ENCODE data around the gene MAFG.

MAFG gene

GRCh38 chr17:81912441-81913309 is 14.9 kb downstream of the MAFG start:
- WGBS (ENCODE audit: extremely low coverage, insufficient coverage, insufficient read length) = no CpG with 5 or more reads among the region's 32 CpGs
- Histone ChIP-seq H2BK12ac (ENCODE audit: low read length) (no peak overlapping the region), H3K36me3 (ENCODE audit: control insufficient read depth in 1 of 2, insufficient read depth in 2 of 2, low read length in 2 of 2) (peaks cover 58 to 59% of the 10 kb centered on the region in 2 experiments)

GRCh38 chr17:81911969-81912368 is 15.6 kb downstream of the MAFG start:
- Histone ChIP-seq H3K27ac (ENCODE audit: low read depth, low read length) (no peak overlapping the region), H3K4me2 (ENCODE audit: low read length) (peak overlapping the region; percentile 57), H2AFZ (ENCODE audit: insufficient read depth, low read length, poor library complexity) (no peak overlapping the region), H3K23ac (ENCODE audit: low read length) (no peak overlapping the region), H2BK5ac (ENCODE audit: low read depth, low read length, poor library complexity) (no peak overlapping the region), H3K36me3 (ENCODE audit: control insufficient read depth in 1 of 2, insufficient read depth in 2 of 2, low read length in 2 of 2) (peaks cover 65 to 66% of the 10 kb centered on the region in 2 experiments), H3K4me1 (ENCODE audit: control insufficient read depth in 1 of 2, insufficient read depth in 2 of 2, low read length in 2 of 2) (peaks cover 6% of the 10 kb centered on the region in 2 experiments), H4K12ac (ENCODE audit: low read depth, low read length) (no peak overlapping the region), H2BK12ac (ENCODE audit: low read length) (no peak overlapping the region), H4K8ac (ENCODE audit: low read depth, low read length) (no peak overlapping the region), H3K9ac (ENCODE audit: low read length) (no peak overlapping the region), H3K9me3 (ENCODE audit: insufficient read depth, low read depth, low read length) (no peaks in the 10 kb centered on the region), H3K14ac (ENCODE audit: low read length) (no peak overlapping the region), H4K91ac (ENCODE audit: low read depth, low read length) (no peak overlapping the region), H3K18ac (ENCODE audit: low read length) (no peak overlapping the region), H2AK5ac (ENCODE audit: low read length) (no peak overlapping the region), H3K27me3 (ENCODE audit: insufficient read depth, low read length) (no peaks in the 10 kb centered on the region), H3K79me1 (ENCODE audit: low read length) (peaks cover 3% of the 10 kb centered on the region), H3K79me2 (ENCODE audit: control insufficient read depth, insufficient read depth, low read length, poor library complexity) (peaks cover 4% of the 10 kb centered on the region), H2BK120ac (ENCODE audit: insufficient read depth, low read length, poor library complexity) (no peak overlapping the region), H3K4ac (ENCODE audit: low read depth, low read length) (no peak overlapping the region), H3K4me3 (ENCODE audit: low read depth, low read length) (no peak overlapping the region)
- WGBS (ENCODE audit: extremely low coverage, insufficient coverage, insufficient read length) = no CpG with 5 or more reads among the region's 19 CpGs
- DNase-seq = no peak

More at GRCh38 chr17:81912441-81913309, 14.9 kb downstream of the MAFG start:
- no peak overlapping the region for H2AFZ ChIP-seq (ENCODE audit: insufficient read depth, low read length, poor library complexity)
- DNase-seq = peak in 1 of 2 donors; percentile 27
- no peaks in the 10 kb centered on the region for H3K27me3 ChIP-seq (ENCODE audit: insufficient read depth, low read length)
- H3K27ac ChIP-seq (ENCODE audit: low read depth, low read length) = no peak overlapping the region
- no peak overlapping the region for H2BK5ac ChIP-seq (ENCODE audit: low read depth, low read length, poor library complexity)
- peaks cover 7% of the 10 kb centered on the region for H3K79me1 ChIP-seq (ENCODE audit: low read length)
- H3K14ac ChIP-seq (ENCODE audit: low read length) = no peak overlapping the region
- peaks cover 6 to 9% of the 10 kb centered on the region in 2 experiments for H3K4me1 ChIP-seq (ENCODE audit: control insufficient read depth in 1 of 2, insufficient read depth in 2 of 2, low read length in 2 of 2)
- H3K9me3 ChIP-seq (ENCODE audit: insufficient read depth, low read depth, low read length) = no peaks in the 10 kb centered on the region
- no peak overlapping the region for H4K91ac ChIP-seq (ENCODE audit: low read depth, low read length)
- H2BK120ac ChIP-seq (ENCODE audit: insufficient read depth, low read length, poor library complexity) = no peak overlapping the region
- H3K9ac ChIP-seq (ENCODE audit: low read length) = no peak overlapping the region
- H3K4ac ChIP-seq (ENCODE audit: low read depth, low read length) = no peak overlapping the region
- H3K18ac ChIP-seq (ENCODE audit: low read length) = no peak overlapping the region
- no peak overlapping the region for H3K4me2 ChIP-seq (ENCODE audit: low read length)
- H2AK5ac ChIP-seq (ENCODE audit: low read length) = no peak overlapping the region
- H3K79me2 ChIP-seq (ENCODE audit: control insufficient read depth, insufficient read depth, low read length, poor library complexity) = peaks cover 7% of the 10 kb centered on the region
- no peak overlapping the region for H4K8ac ChIP-seq (ENCODE audit: low read depth, low read length)
- H3K4me3 ChIP-seq (ENCODE audit: low read depth, low read length) = no peak overlapping the region
- no peak overlapping the region for H3K23ac ChIP-seq (ENCODE audit: low read length)
- no peak overlapping the region for H4K12ac ChIP-seq (ENCODE audit: low read depth, low read length)

GRCh38 chr17:81911277-81911961 is 16.1 kb downstream of the MAFG start, which contains the start of gene PCYT2:
Gene PCYT2, minus strand, starts transcription at chr17:81911399. Its CDS starts 44 bp downstream, at chr17:81911355.
- Histone ChIP-seq H2AFZ (ENCODE audit: insufficient read depth, low read length, poor library complexity) (peak within 1 kb of the TSS; percentile 54), H3K4me2 (ENCODE audit: low read length) (peak within 1 kb of the TSS; percentile 95), H2BK120ac (ENCODE audit: insufficient read depth, low read length, poor library complexity) (peak within 1 kb of the TSS; percentile 59), H2BK5ac (ENCODE audit: low read depth, low read length, poor library complexity) (peak within 1 kb of the TSS; percentile 46), H3K4ac (ENCODE audit: low read depth, low read length) (peak within 1 kb of the TSS; percentile 11), H2BK12ac (ENCODE audit: low read length) (no peak within 1 kb of the TSS), H4K8ac (ENCODE audit: low read depth, low read length) (peak within 1 kb of the TSS; percentile 43), H3K79me1 (ENCODE audit: low read length) (peaks cover 3% of the 10 kb centered on the region), H3K14ac (ENCODE audit: low read length) (peak within 1 kb of the TSS; percentile 72), H3K9me3 (ENCODE audit: insufficient read depth, low read depth, low read length) (no peaks in the 10 kb centered on the region), H3K27me3 (ENCODE audit: insufficient read depth, low read length) (no peaks in the 10 kb centered on the region), H2AK5ac (ENCODE audit: low read length) (peak within 1 kb of the TSS; percentile 69), H3K79me2 (ENCODE audit: control insufficient read depth, insufficient read depth, low read length, poor library complexity) (peaks cover 4% of the 10 kb centered on the region), H3K23ac (ENCODE audit: low read length) (no peak within 1 kb of the TSS), H3K4me1 (ENCODE audit: control insufficient read depth in 1 of 2, insufficient read depth in 2 of 2, low read length in 2 of 2) (peaks cover 6% of the 10 kb centered on the region in 2 experiments), H4K91ac (ENCODE audit: low read depth, low read length) (peak within 1 kb of the TSS; percentile 67), H3K4me3 (ENCODE audit: low read depth, low read length) (peak within 1 kb of the TSS; percentile 94), H3K27ac (ENCODE audit: low read depth, low read length) (peak within 1 kb of the TSS; percentile 48), H3K18ac (ENCODE audit: low read length) (peak within 1 kb of the TSS; percentile 76), H4K12ac (ENCODE audit: low read depth, low read length) (peak within 1 kb of the TSS; percentile 32), H3K9ac (ENCODE audit: low read length) (peak within 1 kb of the TSS; percentile 79), H3K36me3 (ENCODE audit: control insufficient read depth in 1 of 2, insufficient read depth in 2 of 2, low read length in 2 of 2) (peaks cover 70 to 71% of the 10 kb centered on the region in 2 experiments)
- no CpG with 5 or more reads among the region's 84 CpGs for WGBS (ENCODE audit: extremely low coverage, insufficient coverage, insufficient read length)
- peak; percentile 88 to 93 for DNase-seq

- Histone ChIP-seq H4K91ac (ENCODE audit: low read depth, low read length) (peak overlapping the region; percentile 67), H2BK120ac (ENCODE audit: insufficient read depth, low read length, poor library complexity) (peak overlapping the region; percentile 59), H2AFZ (ENCODE audit: insufficient read depth, low read length, poor library complexity) (peak overlapping the region; percentile 54), H3K18ac (ENCODE audit: low read length) (peak overlapping the region; percentile 76), H2BK12ac (ENCODE audit: low read length) (no peak overlapping the region), H3K4ac (ENCODE audit: low read depth, low read length) (no peak overlapping the region), H3K4me2 (ENCODE audit: low read length) (peak overlapping the region; percentile 95), H4K8ac (ENCODE audit: low read depth, low read length) (peak overlapping the region; percentile 43), H3K14ac (ENCODE audit: low read length) (peak overlapping the region; percentile 72), H3K79me2 (ENCODE audit: control insufficient read depth, insufficient read depth, low read length, poor library complexity) (peaks cover 4% of the 10 kb centered on the region), H3K9ac (ENCODE audit: low read length) (peak overlapping the region; percentile 79), H3K4me1 (ENCODE audit: control insufficient read depth in 1 of 2, insufficient read depth in 2 of 2, low read length in 2 of 2) (peaks cover 6% of the 10 kb centered on the region in 2 experiments), H3K4me3 (ENCODE audit: low read depth, low read length) (peak overlapping the region; percentile 94), H2BK5ac (ENCODE audit: low read depth, low read length, poor library complexity) (peak overlapping the region; percentile 46), H3K27ac (ENCODE audit: low read depth, low read length) (peak overlapping the region; percentile 48), H3K23ac (ENCODE audit: low read length) (no peak overlapping the region), H3K36me3 (ENCODE audit: control insufficient read depth in 1 of 2, insufficient read depth in 2 of 2, low read length in 2 of 2) (peaks cover 74 to 75% of the 10 kb centered on the region in 2 experiments), H3K27me3 (ENCODE audit: insufficient read depth, low read length) (no peaks in the 10 kb centered on the region), H4K12ac (ENCODE audit: low read depth, low read length) (peak overlapping the region; percentile 32), H3K9me3 (ENCODE audit: insufficient read depth, low read depth, low read length) (no peaks in the 10 kb centered on the region), H3K79me1 (ENCODE audit: low read length) (peaks cover 3% of the 10 kb centered on the region), H2AK5ac (ENCODE audit: low read length) (peak overlapping the region; percentile 69)
- DNase-seq = no peak
- WGBS (ENCODE audit: extremely low coverage, insufficient coverage, insufficient read length) = no CpG with 5 or more reads among the region's 55 CpGs
These were observed 16.7 kb downstream of the MAFG start for GRCh38 chr17:81910840-81911276.
